A549 (cell line): ENCODE results near the gene LRRC59. TPM values are rescaled to one million over a fixed set of nuclear protein-coding genes. Genes with fewer than 3 reads are reported as not detected.

Experiments used
- CBX8 ChIP-seq: fragments of 200-600 bp; sonication (generic); IDR thresholded peaks from 2 replicates; pipeline ENCODE4 v1.6.1; 2016
- CHD2 ChIP-seq: fragments of 150-350 bp; IDR thresholded peaks from 2 replicates; pipeline ENCODE4 v1.6.1; 2014; ENCODE audit warnings: low read length; ENCODE audit not compliant: partially characterized antibody
- EP300 ChIP-seq, 2 experiments: fragments of >200 bp; sonication (Bioruptor Twin); formaldehyde crosslinking; IDR thresholded peaks; 2 replicates in 1 of 2; 3 replicates in 1 of 2; pipeline ENCODE4 v1.6.1; 2016 to 2017
- HOXB5 ChIP-seq: fragments of 250-450 bp; sonication (Bioruptor Pico); IDR thresholded peaks from 2 replicates; pipeline ENCODE4 v1.5.0; 2020; ENCODE audit warnings: mild to moderate bottlenecking, moderate library complexity
- KDM5A ChIP-seq: fragments of 200-600 bp; sonication (generic); IDR thresholded peaks from 2 replicates; pipeline ENCODE4 v1.6.1; 2016; ENCODE audit warnings: antibody characterized with exemption, mild to moderate bottlenecking
- RAD21 ChIP-seq, 2 experiments: fragments of >200 bp in 1 of 2; sonication (Bioruptor Twin) in 1 of 2; formaldehyde crosslinking in 1 of 2; IDR thresholded peaks in 1 of 2; conservative IDR thresholded peaks in 1 of 2; 2 replicates in 1 of 2; 3 replicates in 1 of 2; pipeline ENCODE4 v1.6.1; 2012 to 2018; ENCODE audit warnings: inconsistent platforms in 1 of 2
- ZC3H11A ChIP-seq: fragments of 450-650 bp; IDR thresholded peaks from 2 replicates; pipeline ENCODE4 v1.6.1; 2014; ENCODE audit warnings: antibody characterized with exemption, mild to moderate bottlenecking
- ZSCAN20 ChIP-seq: fragments of 250-450 bp; sonication (Bioruptor Pico); IDR thresholded peaks from 2 replicates; pipeline ENCODE4 v1.8.0; 2022; ENCODE audit warnings: mild to moderate bottlenecking, moderate library complexity
- polyA plus RNA-seq, 4 experiments: library from polyadenylated mRNA; depleted of rRNA in 3 of 4; stranded (reverse); fragments of >200 nt; fragmentation: RNase III in 1 of 4; extraction: RNeasy Plus Mini Kit Qiagen cat#74134 plus additional on column Dnase treatment in 1 of 4; gene quantifications; 2 replicates in 3 of 4; 3 replicates in 1 of 4; pipeline ENCODE4 v1.2.3, GENCODE V29; 2011 to 2017
- small RNA-seq, 6 experiments: library from RNA; depleted of rRNA; stranded (forward); fragments of <200 nt; gene quantifications; one replicate each; pipeline ENCODE3, GENCODE V24; 2012

The LRRC59 gene
- polyA plus RNA-seq, 2 of the 4 experiments (the other 2 are of a cell fraction), result 209 to 228 TPM

GRCh38 chr17:50332196-50332595, 65.1 kb downstream of the LRRC59 start (continued):
- TF ChIP-seq CHD2 (no peak), ZSCAN20 (CRISPR knock-in tag) (no peak), HOXB5 (no peak), CBX8 (no peak), ZC3H11A (no peak), KDM5A (no peak), EP300 (IDR thresholded peaks at IDR 0.05) (no peak), RAD21 (conservative IDR thresholded peaks at IDR 0.05 in 1 of 2, IDR thresholded peaks at IDR 0.05 in 1 of 2) (no peak)

Small RNAs within 50 kb of the gene (small RNA-seq; reads per million reads assigned to genes)
- gene RF00019, result 0 reads per million in 6 experiments

Other genes with a start within 250 kb of the LRRC59 start
- gene PPP1R9B, start 246.8 kb downstream of the LRRC59 start, polyA plus RNA-seq (2011; rRNA removed), result 16.8 and 22.0 TPM in 2 replicates
- gene PPP1R9B, start 246.8 kb downstream of the LRRC59 start, polyA plus RNA-seq (2017; fragmentation: RNase III; extraction: RNeasy Plus Mini Kit Qiagen cat#74134 plus additional on column Dnase treatment), result 32.4 to 40.6 TPM (median 35.8 TPM) in 3 replicates
- gene SGCA, start 231.5 kb downstream of the LRRC59 start, polyA plus RNA-seq (2011; rRNA removed), result 0.44 and 0.90 TPM in 2 replicates
- gene SGCA, start 231.5 kb downstream of the LRRC59 start, polyA plus RNA-seq (2017; fragmentation: RNase III; extraction: RNeasy Plus Mini Kit Qiagen cat#74134 plus additional on column Dnase treatment), result 1.5 to 3.4 TPM (median 1.9 TPM) in 3 replicates
- gene COL1A1, start 195.9 kb downstream of the LRRC59 start, polyA plus RNA-seq (2011; rRNA removed), result 4.4 and 4.6 TPM in 2 replicates
- gene COL1A1, start 195.9 kb downstream of the LRRC59 start, polyA plus RNA-seq (2017; fragmentation: RNase III; extraction: RNeasy Plus Mini Kit Qiagen cat#74134 plus additional on column Dnase treatment), result 18.1 to 34.3 TPM (median 31.6 TPM) in 3 replicates
- gene TMEM92, start 123.1 kb downstream of the LRRC59 start, polyA plus RNA-seq (2011; rRNA removed), result 10.3 and 11.9 TPM in 2 replicates
- gene TMEM92, start 123.1 kb downstream of the LRRC59 start, polyA plus RNA-seq (2017; fragmentation: RNase III; extraction: RNeasy Plus Mini Kit Qiagen cat#74134 plus additional on column Dnase treatment), result 22.7 to 27.5 TPM (median 25.1 TPM) in 3 replicates
- gene XYLT2, start 51.4 kb downstream of the LRRC59 start, polyA plus RNA-seq (2011; rRNA removed), result 9.7 and 10.5 TPM in 2 replicates
- gene XYLT2, start 51.4 kb downstream of the LRRC59 start, polyA plus RNA-seq (2017; fragmentation: RNase III; extraction: RNeasy Plus Mini Kit Qiagen cat#74134 plus additional on column Dnase treatment), result 13.7 to 15.9 TPM (median 15.8 TPM) in 3 replicates
- 149 and 173 TPM in 2 replicates for gene MRPL27, start 24.3 kb downstream of the LRRC59 start, polyA plus RNA-seq (2011; rRNA removed)
- gene MRPL27, start 24.3 kb downstream of the LRRC59 start, polyA plus RNA-seq (2017; fragmentation: RNase III; extraction: RNeasy Plus Mini Kit Qiagen cat#74134 plus additional on column Dnase treatment), result 155 to 170 TPM (median 156 TPM) in 3 replicates
- gene EME1, start 24.3 kb downstream of the LRRC59 start, polyA plus RNA-seq (2011; rRNA removed), result 26.3 and 29.9 TPM in 2 replicates
- 21.9 to 24.3 TPM (median 23.9 TPM) in 3 replicates for gene EME1, start 24.3 kb downstream of the LRRC59 start, polyA plus RNA-seq (2017; fragmentation: RNase III; extraction: RNeasy Plus Mini Kit Qiagen cat#74134 plus additional on column Dnase treatment)
- gene ACSF2, start 28.7 kb upstream of the LRRC59 start, polyA plus RNA-seq (2011; rRNA removed), result 28.9 and 33.6 TPM in 2 replicates
- 16.3 to 24.4 TPM (median 21.5 TPM) in 3 replicates for gene ACSF2, start 28.7 kb upstream of the LRRC59 start, polyA plus RNA-seq (2017; fragmentation: RNase III; extraction: RNeasy Plus Mini Kit Qiagen cat#74134 plus additional on column Dnase treatment)
- gene CHAD, start 71.4 kb upstream of the LRRC59 start, polyA plus RNA-seq (2011; rRNA removed), result not detected in 2 replicates
- gene CHAD, start 71.4 kb upstream of the LRRC59 start, polyA plus RNA-seq (2017; fragmentation: RNase III; extraction: RNeasy Plus Mini Kit Qiagen cat#74134 plus additional on column Dnase treatment), result not detected in 3 replicates
- gene RSAD1, start 81.3 kb upstream of the LRRC59 start, polyA plus RNA-seq (2011; rRNA removed), result 38.2 and 47.2 TPM in 2 replicates
- 36.3 to 42.0 TPM (median 40.9 TPM) in 3 replicates for gene RSAD1, start 81.3 kb upstream of the LRRC59 start, polyA plus RNA-seq (2017; fragmentation: RNase III; extraction: RNeasy Plus Mini Kit Qiagen cat#74134 plus additional on column Dnase treatment)
- gene MYCBPAP, start 110.9 kb upstream of the LRRC59 start, polyA plus RNA-seq (2011; rRNA removed), result 2.5 and 4.1 TPM in 2 replicates
- 0.93 to 2.1 TPM (median 1.2 TPM) in 3 replicates for gene MYCBPAP, start 110.9 kb upstream of the LRRC59 start, polyA plus RNA-seq (2017; fragmentation: RNase III; extraction: RNeasy Plus Mini Kit Qiagen cat#74134 plus additional on column Dnase treatment)
- gene EPN3, start 135.2 kb upstream of the LRRC59 start, polyA plus RNA-seq (2011; rRNA removed), result 0.09 and 0.13 TPM in 2 replicates
- 0.18 to 0.26 TPM (median 0.20 TPM) in 3 replicates for gene EPN3, start 135.2 kb upstream of the LRRC59 start, polyA plus RNA-seq (2017; fragmentation: RNase III; extraction: RNeasy Plus Mini Kit Qiagen cat#74134 plus additional on column Dnase treatment)
- gene SPATA20, start 149.7 kb upstream of the LRRC59 start, polyA plus RNA-seq (2011; rRNA removed), result 34.4 and 48.5 TPM in 2 replicates
- 96.1 to 123 TPM (median 110 TPM) in 3 replicates for gene SPATA20, start 149.7 kb upstream of the LRRC59 start, polyA plus RNA-seq (2017; fragmentation: RNase III; extraction: RNeasy Plus Mini Kit Qiagen cat#74134 plus additional on column Dnase treatment)
- 4.0 and 4.9 TPM in 2 replicates for gene CACNA1G, start 163.2 kb upstream of the LRRC59 start, polyA plus RNA-seq (2011; rRNA removed)
- gene CACNA1G, start 163.2 kb upstream of the LRRC59 start, polyA plus RNA-seq (2017; fragmentation: RNase III; extraction: RNeasy Plus Mini Kit Qiagen cat#74134 plus additional on column Dnase treatment), result 7.5 to 9.0 TPM (median 8.9 TPM) in 3 replicates
- 342 and 442 TPM in 2 replicates for gene ABCC3, start 237.4 kb upstream of the LRRC59 start, polyA plus RNA-seq (2011; rRNA removed)
- 225 to 288 TPM (median 248 TPM) in 3 replicates for gene ABCC3, start 237.4 kb upstream of the LRRC59 start, polyA plus RNA-seq (2017; fragmentation: RNase III; extraction: RNeasy Plus Mini Kit Qiagen cat#74134 plus additional on column Dnase treatment)